Heart left ventricle (tissue), 16 donors: ENCODE measurements around the gene PSMB5. TPM values are rescaled to one million over a fixed set of nuclear protein-coding genes. Genes with fewer than 3 reads are reported as not detected.

Experiments used
- ATAC-seq, 4 donors: fragments of 200-7000 bp; cut with Tn5 transposase; one replicate each; pipeline ENCODE4 v1.9.1; 2020 to 2022; ENCODE audit warnings: moderate library complexity in 4 of 4, mild to moderate bottlenecking in 3 of 4, moderate number of reproducible peaks in 1 of 4
- DNase-seq, 5 donors: peaks; one replicate each; pipeline ENCODE4 v3.0.0-alpha.2; 2020
- H3K27ac ChIP-seq, 12 donors: fragments of 200-600 bp; sonication (generic) in 4 of 12; one replicate each; pipeline versions ENCODE4 v1.5.0 to v1.8.0; 2016 to 2022; ENCODE audit warnings: mild to moderate bottlenecking in 2 of 12
- H3K27me3 ChIP-seq, 9 donors: fragments of 200-600 bp; sonication (generic) in 2 of 9; one replicate each; pipeline versions ENCODE4 v1.5.1 to v1.8.0; 2016 to 2022; ENCODE audit warnings: mild to moderate bottlenecking in 3 of 9
- H3K36me3 ChIP-seq, 9 donors: fragments of 200-600 bp; sonication (generic) in 2 of 9; one replicate each; pipeline versions ENCODE4 v1.5.0 to v1.8.0; 2018 to 2022; ENCODE audit warnings: mild to moderate bottlenecking in 2 of 9
- H3K4me1 ChIP-seq, 12 donors: fragments of 200-600 bp; sonication (generic) in 4 of 12; one replicate each; pipeline versions ENCODE4 v1.5.0 to v1.8.0; 2016 to 2022; ENCODE audit warnings: mild to moderate bottlenecking in 3 of 12
- H3K4me3 ChIP-seq, 12 donors: fragments of 200-600 bp; sonication (generic) in 4 of 12; one replicate each; pipeline versions ENCODE4 v1.5.0 to v1.8.0; 2017 to 2022; ENCODE audit warnings: mild to moderate bottlenecking in 9 of 12, moderate library complexity in 4 of 12
- H3K9me3 ChIP-seq, 12 donors: fragments of 200-600 bp; sonication (generic) in 4 of 12; one replicate each; pipeline versions ENCODE4 v1.5.0 to v1.8.0; 2016 to 2022; ENCODE audit warnings: mild to moderate bottlenecking in 1 of 12
- CTCF ChIP-seq, 12 donors: fragments of 200-600 bp; sonication (generic) in 4 of 12; IDR thresholded peaks; one replicate each; pipeline versions ENCODE4 v1.5.0 to v1.8.0; 2018 to 2022; ENCODE audit warnings: antibody characterized with exemption in 12 of 12, mild to moderate bottlenecking in 5 of 12
- POLR2A ChIP-seq, 2 donors: fragments of 450-650 bp; IDR thresholded peaks; one replicate each; pipeline ENCODE4 v1.6.1; 2017; ENCODE audit warnings: antibody characterized with exemption in 2 of 2, mild to moderate bottlenecking in 2 of 2, moderate library complexity in 2 of 2
- WGBS, 4 donors: extraction: QIAGEN DNeasy Blood & Tissue Kit in 2 of 4; methylation state at CpG; one replicate each; pipeline versions ENCODE4 v1.1.5 to v1.1.7; 2013 to 2018; 5-methylcytosine and 5-hydroxymethylcytosine counted together
- intact Hi-C, 10 donors: fragments of 100-400 bp; cut with DNase I; formaldehyde crosslinking; loops; one replicate each; pipeline versions ENCODE4 v1.11.1 to v1.14.2; 2022
- polyA plus RNA-seq, 2 donors: library from polyadenylated mRNA; stranded (reverse); fragments of 200-250 nt; gene quantifications; one replicate each; pipeline ENCODE4 v1.2.3, GENCODE V29; 2013
- total RNA-seq, 9 donors: library from RNA; depleted of rRNA in 2 of 9; stranded (reverse); fragments of >200 nt in 2 of 9; fragmentation: NEBNext Ultra II Directional in 3 of 9; extraction: Animal tissue kit (Norgen Biotek cat#: 25700) in 3 of 9; gene quantifications; one replicate each; pipeline versions ENCODE4 v1.1.0 to v1.2.4, GENCODE V29; 2016 to 2023
- donor health status: ischemic (EF 13 %, LVEDD 7.1; RV severe dilation, severe dysfunction).
- donor health status: healthy with polysubstance abuse.
- donor health status: DM: no; HTN: yes; CAD: no.
- donor health status: DM: no; HTN: no; CAD: no.
- donor health status: ischemic (EF 25% LVEDD 6.9; RV normal size, moderate dysfunction).
- donor health status: ischemic (EF 25% LVEDD 5.7; RV mildly dilated, moderate dysfunction).
- donor health status: healthy.
- donor health status: DM: yes; HTN: yes; CAD: no.
- donor health status: ischemic (EF 35%, LVEDD 5.7; RV mildly dilated, moderate dysfunction).
- donor health status: nonischemic (EF 11% LVEDD 7.7; RV severe dilation, severe dysfunction).
- donor health status: DM: yes; HTN: yes; CAD: no.
- donor health status: PGD.
- donor health status: ischemic (EF 29% LVEDD 5.4; RV normal size, mild dysfunction).
- donor health status: nonischemic (EF 23%, LVEDD 6.1; RV moderate dilation, normal function).

Gene PSMB5
- total and polyA plus RNA-seq, 11 donors: 75.7 to 233 (median 122) TPM

- H3K36me3 ChIP-seq: peaks cover 0 to 77% (median 65%) of the 10 kb centered on the region in 9 donors
- H3K27me3 ChIP-seq: no peaks in the 10 kb centered on the region
- H3K4me1 ChIP-seq: peaks cover 5 to 45% (median 30%) of the 10 kb centered on the region in 12 donors
- intact Hi-C loops: loop anchor here in 1 of 10 donors (2.0 kb wide), 1 partner anchor 39 kb away; no protein-coding TSS in a partner anchor
- ATAC-seq (no peak), DNase-seq (no peak)
- H3K27ac ChIP-seq: peak overlapping the region in 1 of 12 donors; percentile 15
- 82 to 87% (median 86%) methylated on average over 4 of the region's 4 CpGs for WGBS, 4 donors
- H3K9me3 ChIP-seq: no peaks in the 10 kb centered on the region
- H3K4me3 ChIP-seq: no peak overlapping the region
- TF ChIP-seq CTCF (IDR thresholded peaks at IDR 0.05) (no peak), POLR2A (IDR thresholded peaks at IDR 0.05) (no peak)
Measured at GRCh38 chr14:23069413-23069806, 34.7 kb upstream of the PSMB5 start.

- ATAC-seq (peak; percentile 35 to 68 (median 65)), DNase-seq (peak in 4 of 5 donors; percentile 70 to 83 (median 75))
- TF ChIP-seq CTCF (IDR thresholded peaks at IDR 0.05): peak; percentile 93 to 99 (median 96)
- no peak for TF ChIP-seq POLR2A (IDR thresholded peaks at IDR 0.05)
- H3K36me3 ChIP-seq: peaks cover 0 to 77% (median 65%) of the 10 kb centered on the region in 9 donors
- H3K4me3 ChIP-seq: no peak overlapping the region
- 29 to 31% (median 30%) methylated on average over 8 of the region's 8 CpGs for WGBS, 4 donors
- H3K9me3 ChIP-seq: no peaks in the 10 kb centered on the region
- H3K4me1 ChIP-seq: peaks cover 5 to 45% (median 30%) of the 10 kb centered on the region in 12 donors
- H3K27me3 ChIP-seq: no peaks in the 10 kb centered on the region
- intact Hi-C loops: loop anchor here in 1 of 10 donors (2.0 kb wide), 1 partner anchor 40 kb away; no protein-coding TSS in a partner anchor
- peak overlapping the region in 2 of 12 donors; percentile 10 to 29 for H3K27ac ChIP-seq
Measured at GRCh38 chr14:23068789-23069412, 34.2 kb upstream of the PSMB5 start.

GRCh38 chr14:23067847-23068788 lies 33.4 kb upstream of the PSMB5 start:
- Histone ChIP-seq H3K4me3 (no peak overlapping the region), H3K36me3 (peaks cover 0 to 77% (median 65%) of the 10 kb centered on the region in 9 donors), H3K27me3 (no peaks in the 10 kb centered on the region), H3K4me1 (peaks cover 5 to 48% (median 30%) of the 10 kb centered on the region in 12 donors), H3K27ac (peak overlapping the region in 2 of 12 donors; percentile 10 to 29), H3K9me3 (no peaks in the 10 kb centered on the region)
- ATAC-seq: no peak
- 69 to 79% (median 77%) methylated on average over 13 to 14 of the region's 14 CpGs for WGBS, 4 donors
- DNase-seq: no peak
- TF ChIP-seq CTCF (IDR thresholded peaks at IDR 0.05) (no peak), POLR2A (IDR thresholded peaks at IDR 0.05) (no peak)
- intact Hi-C loops: loop anchor here in 1 of 10 donors (2.0 kb wide), 1 partner anchor 41 kb away; no protein-coding TSS in a partner anchor
